Lower leg skin (tissue), 3 donors: ENCODE data around the gene SLC37A2.
"Not testable (repeated sequence)": the region's sequence is repeated elsewhere in the genome, so short reads cannot be mapped to it uniquely, and the experiment has no call there.

Source experiments
- CTCF ChIP-seq, 3 donors: fragments of 450-650 bp; IDR thresholded peaks; one replicate each; pipeline ENCODE4 v1.5.1; 2016; ENCODE audit warnings: antibody characterized with exemption in 3 of 3, mild to moderate bottlenecking in 3 of 3, moderate library complexity in 2 of 3
- POLR2A ChIP-seq, 2 donors: fragments of 450-650 bp; IDR thresholded peaks; one replicate each; pipeline ENCODE4 v1.6.1; 2016 to 2017; ENCODE audit warnings: antibody characterized with exemption in 2 of 2, mild to moderate bottlenecking in 1 of 2, moderate library complexity in 1 of 2

- TF ChIP-seq POLR2A, CTCF (IDR thresholded peaks at IDR 0.05): not testable (repeated sequence)
Observed at GRCh38 chr11:125056111-125056510, 7.0 kb upstream of the SLC37A2 start.
